Measurements from ENCODE around the gene THSD4. TPM values are rescaled to one million over a fixed set of nuclear protein-coding genes. Genes with fewer than 3 reads are reported as not detected.

THSD4 gene
- total RNA-seq, 1 experiment from 2014 or later, result 65.4 TPM

DNA sequence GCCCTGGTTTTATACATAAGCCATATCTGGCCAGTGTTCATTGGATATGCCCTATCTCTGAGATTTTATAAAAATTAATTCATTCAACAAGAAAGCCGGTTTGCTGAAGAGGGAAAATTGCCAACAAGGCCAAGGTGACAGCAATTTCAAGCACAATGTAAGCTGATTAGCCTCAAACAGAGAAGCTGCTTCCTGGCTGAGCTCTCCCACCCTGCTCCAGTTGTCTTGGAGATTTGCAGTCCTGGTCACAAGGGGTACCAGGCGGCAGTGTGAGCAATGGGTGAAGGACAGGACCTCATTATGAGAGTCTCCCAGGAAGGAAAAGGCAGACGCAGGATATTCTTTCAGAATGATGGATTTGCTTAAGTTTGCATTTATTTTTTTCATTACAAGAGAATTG, 5.4 kb upstream of the THSD4 start:
- Histone ChIP-seq H3K27me3 (ENCODE audit: control insufficient read depth, insufficient read depth, low read length) (no peaks in the 10 kb centered on the region), H3K9me3 (ENCODE audit: control insufficient read depth, insufficient read depth, low read depth, low read length) (no peaks in the 10 kb centered on the region), H3K27ac (ENCODE audit: low read length) (peak overlapping the region; percentile 82; the same call in 1 of the 2 replicates), H3K36me3 (ENCODE audit: control insufficient read depth, insufficient read depth, low read length) (no peaks in the 10 kb centered on the region), H3K4me1 (ENCODE audit: control insufficient read depth, insufficient read depth, low read length) (peaks cover 49% of the 10 kb centered on the region), H3K4me3 (ENCODE audit: low read depth in 2 of 2, low read length in 2 of 2) (no peak overlapping the region)
- ATAC-seq (no peak), DNase-seq (ENCODE audit: low read depth, low spot score) (no peak)
- CTCF ChIA-PET, result no interaction called here
- in situ Hi-C loops (cut with HindIII; ENCODE audit: low pct_unique_long_range_greater_than_20kb, low sequenced_read_pairs), result no loop called here
- no TSS peak for BruUV-seq (replicated peaks)
- intact Hi-C loops (cut with micrococcal nuclease; ENCODE audit: unreplicated experiment), result loop anchor here (10.0 kb wide), 1 partner anchor 185 kb away; no protein-coding TSS in a partner anchor
- TF ChIP-seq, protein P1, sequence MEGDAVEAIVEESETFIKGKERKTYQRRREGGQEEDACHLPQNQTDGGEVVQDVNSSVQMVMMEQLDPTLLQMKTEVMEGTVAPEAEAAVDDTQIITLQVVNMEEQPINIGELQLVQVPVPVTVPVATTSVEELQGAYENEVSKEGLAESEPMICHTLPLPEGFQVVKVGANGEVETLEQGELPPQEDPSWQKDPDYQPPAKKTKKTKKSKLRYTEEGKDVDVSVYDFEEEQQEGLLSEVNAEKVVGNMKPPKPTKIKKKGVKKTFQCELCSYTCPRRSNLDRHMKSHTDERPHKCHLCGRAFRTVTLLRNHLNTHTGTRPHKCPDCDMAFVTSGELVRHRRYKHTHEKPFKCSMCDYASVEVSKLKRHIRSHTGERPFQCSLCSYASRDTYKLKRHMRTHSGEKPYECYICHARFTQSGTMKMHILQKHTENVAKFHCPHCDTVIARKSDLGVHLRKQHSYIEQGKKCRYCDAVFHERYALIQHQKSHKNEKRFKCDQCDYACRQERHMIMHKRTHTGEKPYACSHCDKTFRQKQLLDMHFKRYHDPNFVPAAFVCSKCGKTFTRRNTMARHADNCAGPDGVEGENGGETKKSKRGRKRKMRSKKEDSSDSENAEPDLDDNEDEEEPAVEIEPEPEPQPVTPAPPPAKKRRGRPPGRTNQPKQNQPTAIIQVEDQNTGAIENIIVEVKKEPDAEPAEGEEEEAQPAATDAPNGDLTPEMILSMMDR (IDR thresholded peaks at IDR 0.05), result no peak
- TF ChIP-seq POLR2AphosphoS5 (IDR thresholded peaks at IDR 0.05; ENCODE audit: low read depth, low read length), result no peak
- TF ChIP-seq SIN3A (IDR thresholded peaks at IDR 0.05; ENCODE audit: borderline replicate concordance, insufficient read depth, low read depth, low read length), result no peak
- TF ChIP-seq TCF7L2 (IDR thresholded peaks at IDR 0.05; ENCODE audit: low read depth, low read length), result no peak
- TF ChIP-seq REST (IDR thresholded peaks at IDR 0.05; ENCODE audit: insufficient read depth in 1 of 2, low read depth in 2 of 2, low read length in 1 of 2), result no peak
- POLR2A ChIA-PET, result no interaction called here

DNA sequence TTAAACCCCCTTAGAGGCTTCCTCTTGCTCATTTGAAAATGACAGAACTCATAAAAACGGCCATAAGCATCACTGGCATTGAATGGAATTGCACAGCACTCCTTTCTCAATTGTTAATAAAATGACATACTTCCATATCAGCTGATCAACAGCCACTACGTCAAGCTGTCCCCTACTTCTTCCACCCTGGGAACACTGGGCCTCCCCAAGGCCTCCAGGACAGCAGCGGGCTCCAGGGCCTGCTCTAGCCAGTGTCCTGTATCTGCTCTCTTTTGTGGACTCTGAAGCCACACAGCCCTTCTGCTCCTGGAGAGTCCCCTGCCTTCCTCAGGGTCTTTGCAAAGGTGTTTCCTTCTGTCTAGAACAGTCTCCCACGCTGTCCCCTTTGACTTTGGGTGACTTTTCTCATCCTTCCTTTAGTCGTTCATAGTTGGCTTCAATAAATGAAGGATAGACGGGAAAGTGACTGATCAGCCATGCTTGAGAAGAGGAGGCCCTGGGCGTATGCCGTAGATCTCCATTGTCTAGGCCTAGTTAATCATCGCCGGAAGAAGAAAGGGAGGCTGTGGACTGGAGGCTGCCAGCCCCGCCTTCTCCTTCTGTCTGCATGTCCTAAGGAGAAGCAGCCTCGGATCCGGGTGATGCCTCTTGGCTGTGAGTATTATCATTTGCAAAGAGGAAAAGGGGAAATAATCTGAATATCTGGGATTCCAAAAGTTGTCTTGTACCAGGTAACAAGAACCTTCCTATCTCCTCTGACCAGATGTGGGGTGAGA, 4.7 kb upstream of the THSD4 start:
- Histone ChIP-seq H3K4me1 (ENCODE audit: control insufficient read depth, insufficient read depth, low read length) (peaks cover 50% of the 10 kb centered on the region), H3K4me3 (ENCODE audit: low read depth in 2 of 2, low read length in 2 of 2) (no peak overlapping the region), H3K9me3 (ENCODE audit: control insufficient read depth, insufficient read depth, low read depth, low read length) (no peaks in the 10 kb centered on the region), H3K36me3 (ENCODE audit: control insufficient read depth, insufficient read depth, low read length) (no peaks in the 10 kb centered on the region), H3K27ac (ENCODE audit: low read length) (peak overlapping the region; percentile 82), H3K27me3 (ENCODE audit: control insufficient read depth, insufficient read depth, low read length) (no peaks in the 10 kb centered on the region)
- POLR2A ChIA-PET, result no interaction called here
- BruUV-seq (replicated peaks), result no TSS peak
- DNase-seq (ENCODE audit: low read depth, low spot score), result no peak
- intact Hi-C loops (cut with micrococcal nuclease; ENCODE audit: unreplicated experiment) (loop anchor here (10.0 kb wide), 1 partner anchor 184 kb away; no protein-coding TSS in a partner anchor), in situ Hi-C loops (cut with HindIII; ENCODE audit: low pct_unique_long_range_greater_than_20kb, low sequenced_read_pairs) (no loop called here)
- no peak for ATAC-seq
- CTCF ChIA-PET, result no interaction called here
- TF ChIP-seq POLR2AphosphoS5 (IDR thresholded peaks at IDR 0.05; ENCODE audit: low read depth, low read length), result no peak
- TF ChIP-seq, protein P1 (IDR thresholded peaks at IDR 0.05), result no peak
- TF ChIP-seq TCF7L2 (IDR thresholded peaks at IDR 0.05; ENCODE audit: low read depth, low read length), result no peak
- TF ChIP-seq REST (IDR thresholded peaks at IDR 0.05; ENCODE audit: insufficient read depth in 1 of 2, low read depth in 2 of 2, low read length in 1 of 2), result no peak
- no peak for TF ChIP-seq SIN3A (IDR thresholded peaks at IDR 0.05; ENCODE audit: borderline replicate concordance, insufficient read depth, low read depth, low read length)
